Hematopoietic multipotent progenitor cell treated with erythropoietin and hydrocortisone succinate and interleukin-3 and kit ligand, for 15 days (in vitro differentiated cells): ENCODE measurements around the gene HCCS.

ENCODE experiments used
- DNase-seq: peaks from one replicate; pipeline ENCODE4 v3.0.0-alpha.2; 2015; ENCODE audit warnings: low spot score

Gene HCCS

DNA sequence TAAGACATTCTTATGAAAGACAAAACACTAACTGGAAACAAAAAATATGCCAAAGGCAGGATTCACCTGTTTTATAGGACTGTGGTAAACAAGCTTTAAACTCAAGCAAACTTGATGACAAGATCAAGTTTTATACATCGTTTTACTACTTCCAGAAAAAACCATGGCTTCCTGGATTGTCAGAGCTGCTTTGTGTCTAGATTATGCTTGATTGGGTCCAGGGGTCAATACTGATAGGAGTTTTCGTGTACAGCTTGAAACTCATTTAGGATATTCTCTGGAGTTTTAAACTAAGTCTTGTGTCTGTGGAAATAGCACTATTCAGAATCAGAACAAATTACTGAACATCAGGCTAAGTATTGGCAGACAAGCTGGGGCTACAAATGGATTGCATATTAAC lies 13.0 kb downstream of the HCCS start:
- DNase-seq: no peak

GRCh38 chrX:11125060-11125459 lies 13.9 kb downstream of the HCCS start:
- no peak for DNase-seq

DNA sequence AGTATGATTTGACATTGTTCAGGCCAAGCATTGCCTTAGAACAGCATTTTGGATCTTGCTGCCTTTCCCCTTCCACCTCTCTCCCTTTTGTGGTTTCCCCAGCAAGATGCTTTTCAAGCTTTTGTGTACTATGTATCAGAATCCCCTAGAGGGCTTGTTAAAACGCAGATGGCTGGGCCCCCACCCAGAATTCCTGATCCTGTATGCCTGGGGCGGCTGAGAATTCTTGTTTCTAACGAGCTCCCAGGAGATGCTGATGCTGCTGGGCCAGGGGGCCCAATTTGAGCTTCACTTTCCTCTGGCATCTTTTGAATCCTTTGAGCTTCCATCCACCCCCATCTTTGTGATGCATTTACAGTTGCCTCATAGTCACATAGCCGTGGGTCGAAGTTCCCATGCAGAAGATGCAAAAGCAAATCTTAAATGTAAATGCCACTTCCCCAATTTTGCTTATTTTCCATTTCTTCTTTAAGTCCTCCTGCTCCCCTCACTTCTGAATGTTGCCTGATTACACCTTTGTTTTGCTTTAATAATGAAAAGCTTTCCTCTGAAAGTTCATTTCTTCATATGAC lies 18.5 kb downstream of the HCCS start:
- DNase-seq: no peak

- no peak for DNase-seq
These were observed 19.0 kb downstream of the HCCS start for GRCh38 chrX:11130136-11130535.

GRCh38 chrX:11131146-11131545 lies 20.0 kb downstream of the HCCS start:
- no peak for DNase-seq

GRCh38 chrX:11135564-11136185 lies 24.5 kb downstream of the HCCS start:
- DNase-seq: no peak

DNA sequence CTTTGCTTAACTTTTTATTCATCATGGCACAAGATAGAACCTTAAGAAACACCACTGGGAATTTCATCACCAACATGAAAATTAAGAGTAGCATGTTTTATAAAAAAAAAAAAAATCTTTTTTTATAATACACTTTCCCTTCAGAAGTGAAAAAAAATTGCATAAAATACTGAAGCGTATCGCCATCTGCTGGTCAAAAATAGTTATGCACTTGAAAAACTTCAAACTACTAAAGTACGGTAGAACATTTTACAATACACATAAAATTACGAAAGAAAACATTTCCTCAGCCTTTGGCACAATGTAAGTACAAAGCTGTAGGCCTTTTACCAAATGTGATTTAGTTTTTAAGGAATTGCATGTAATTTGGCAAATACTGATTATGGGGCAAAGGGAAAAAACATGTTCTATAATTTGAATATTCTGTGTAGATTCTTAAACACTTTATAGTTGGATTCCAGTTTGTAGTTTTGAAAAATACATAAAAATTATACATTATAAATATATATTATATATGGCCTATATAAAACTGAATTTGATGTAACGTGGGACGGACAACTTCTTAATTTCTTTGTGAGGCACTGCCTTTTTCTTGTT lies 26.5 kb downstream of the HCCS start:
- DNase-seq: peak; percentile 63

- no peak for DNase-seq
These were observed 27.6 kb downstream of the HCCS start for GRCh38 chrX:11138498-11139390.

DNA sequence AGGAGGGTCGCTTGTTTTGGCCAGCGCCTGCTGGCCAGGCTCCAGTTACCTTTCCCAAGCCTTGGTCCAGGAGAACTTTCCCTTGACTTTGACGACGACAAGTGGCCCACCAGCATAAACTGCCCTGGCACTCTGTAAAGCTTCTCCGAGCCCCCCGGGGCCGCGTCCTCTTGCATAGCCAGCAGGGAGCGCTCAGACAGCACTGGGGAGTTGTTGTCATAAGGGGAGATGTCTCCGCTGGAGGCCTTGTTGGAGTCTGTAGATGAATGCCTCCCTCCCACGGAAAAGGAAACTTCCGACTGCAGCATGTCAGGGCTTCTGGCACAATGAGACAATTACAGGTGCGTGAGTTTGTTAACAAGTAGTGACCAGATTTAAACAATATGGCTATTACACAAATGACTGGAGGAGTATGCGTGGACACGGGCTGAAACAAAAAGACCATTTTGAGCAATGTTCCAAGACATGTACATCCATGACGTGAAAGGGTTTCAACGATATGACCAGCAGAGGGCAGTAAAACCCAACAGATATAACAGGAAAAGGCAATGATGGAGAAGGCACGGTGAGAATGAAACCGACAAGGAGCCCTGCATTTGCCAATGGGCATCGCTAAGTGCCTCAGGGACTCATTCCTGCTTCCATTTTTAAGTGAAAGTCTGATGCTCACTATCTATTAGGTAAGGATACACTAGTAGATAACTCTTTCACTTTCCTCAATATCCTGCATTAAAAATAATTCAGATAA lies 33.0 kb downstream of the HCCS start:
- peak; percentile 75 for DNase-seq

DNA sequence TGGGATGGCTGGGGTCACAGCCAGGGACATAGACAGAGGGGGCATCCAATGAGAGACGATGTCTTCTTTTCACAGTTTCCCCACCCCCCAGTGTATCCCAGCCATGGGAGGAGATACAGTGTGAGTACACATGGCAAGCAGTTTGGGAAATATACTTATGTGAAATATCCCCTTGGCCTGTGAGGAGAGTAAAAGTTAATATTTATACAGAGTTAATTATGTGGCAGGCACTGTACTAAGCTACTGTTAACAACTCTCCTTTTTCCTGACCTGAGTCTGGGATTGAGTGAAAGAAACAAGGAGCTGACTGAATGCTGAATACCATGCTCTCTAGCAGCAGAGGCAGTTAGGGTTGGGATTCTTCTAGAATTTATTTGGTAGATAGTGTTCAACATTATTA lies 35.3 kb downstream of the HCCS start:
- DNase-seq: no peak

GRCh38 chrX:11148401-11148800 lies 37.3 kb downstream of the HCCS start:
- no peak for DNase-seq

- peak; percentile 27 for DNase-seq
These were observed 40.8 kb downstream of the HCCS start for GRCh38 chrX:11151799-11152559.

DNA sequence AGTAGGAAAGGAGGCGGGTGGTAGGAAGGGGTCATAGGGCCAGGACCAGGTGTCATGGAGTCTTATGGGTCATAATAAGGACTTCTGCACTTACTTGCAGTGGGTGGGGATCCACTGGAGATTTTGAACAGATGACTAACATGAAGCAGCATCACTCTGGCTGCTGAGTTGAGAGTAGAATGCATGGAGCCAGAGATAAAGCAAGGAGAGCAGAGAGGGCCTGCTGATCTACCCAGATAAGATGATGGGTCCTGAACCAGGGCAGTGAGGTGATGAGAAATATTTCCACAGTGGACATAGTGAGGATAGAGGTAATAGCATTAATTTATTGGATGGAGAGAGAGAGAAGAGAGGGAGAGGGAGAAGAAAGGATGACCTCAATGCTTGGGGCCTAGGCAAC lies 48.0 kb downstream of the HCCS start:
- no peak for DNase-seq

GRCh38 chrX:11164433-11164832 lies 53.3 kb downstream of the HCCS start:
- DNase-seq: no peak

DNA sequence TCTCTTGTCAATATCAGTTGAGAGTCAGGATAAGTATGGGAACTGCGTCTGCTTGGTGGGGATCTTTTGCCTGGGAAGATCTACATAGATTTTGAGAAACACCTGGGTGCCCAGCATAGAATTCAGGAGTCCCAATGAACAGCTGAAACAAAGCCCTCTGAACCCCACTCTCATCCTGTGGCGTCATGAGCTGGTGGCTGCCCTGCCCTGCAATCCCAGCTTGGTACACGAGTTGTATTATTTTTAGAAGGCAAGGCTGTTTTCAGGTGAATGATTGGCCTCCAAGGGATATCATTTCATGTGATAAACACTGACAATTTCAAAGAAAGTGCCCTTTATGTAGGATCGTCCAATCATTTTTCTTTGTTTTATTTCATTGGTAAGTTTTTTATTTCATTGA lies 60.8 kb downstream of the HCCS start:
- DNase-seq: no peak

DNA sequence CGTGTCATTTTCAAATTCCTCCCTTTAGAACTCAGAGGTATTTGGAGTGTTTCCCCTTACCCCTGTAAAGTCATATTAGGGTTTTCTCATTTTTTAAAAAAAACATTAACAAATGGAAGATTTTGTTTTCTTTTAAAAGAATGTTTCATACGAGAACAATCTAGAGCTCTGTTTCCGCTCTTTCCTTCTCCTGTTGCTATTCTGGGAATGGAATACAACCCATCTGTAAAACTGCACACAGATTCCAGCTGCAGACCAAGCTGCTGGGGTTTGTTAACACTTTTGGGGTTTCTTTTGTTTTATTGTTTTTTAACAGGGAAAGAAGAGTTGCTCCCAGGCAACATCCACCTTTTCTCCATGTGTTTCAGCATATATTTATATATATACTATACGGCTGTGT lies 61.3 kb downstream of the HCCS start:
- no peak for DNase-seq
